ENCODE results near the gene KIAA0930.

Gene KIAA0930

DNA sequence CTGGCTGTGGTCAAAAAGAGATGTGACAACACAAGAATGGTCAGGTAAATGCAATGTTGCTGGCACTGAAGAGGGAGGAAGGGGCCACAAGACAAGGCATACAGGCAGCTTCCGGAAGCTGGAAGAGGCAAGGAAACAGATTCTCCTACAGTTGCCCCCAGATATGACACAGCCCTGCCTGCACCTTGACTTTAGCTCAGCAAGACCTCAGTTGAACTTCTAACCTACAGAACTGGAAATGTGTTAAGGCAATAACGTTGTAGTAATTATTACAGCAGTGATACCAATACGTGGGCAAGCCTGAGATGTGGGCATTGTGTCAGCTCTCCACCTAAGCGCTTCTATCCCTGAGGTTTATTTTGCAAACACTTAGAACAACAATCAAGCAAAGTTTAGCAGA lies 4.2 kb upstream of the KIAA0930 start:
- no peak for TF ChIP-seq EZH2 (IDR thresholded peaks at IDR 0.05; ENCODE audit: borderline replicate concordance, low read length)
- TF ChIP-seq, protein P1, sequence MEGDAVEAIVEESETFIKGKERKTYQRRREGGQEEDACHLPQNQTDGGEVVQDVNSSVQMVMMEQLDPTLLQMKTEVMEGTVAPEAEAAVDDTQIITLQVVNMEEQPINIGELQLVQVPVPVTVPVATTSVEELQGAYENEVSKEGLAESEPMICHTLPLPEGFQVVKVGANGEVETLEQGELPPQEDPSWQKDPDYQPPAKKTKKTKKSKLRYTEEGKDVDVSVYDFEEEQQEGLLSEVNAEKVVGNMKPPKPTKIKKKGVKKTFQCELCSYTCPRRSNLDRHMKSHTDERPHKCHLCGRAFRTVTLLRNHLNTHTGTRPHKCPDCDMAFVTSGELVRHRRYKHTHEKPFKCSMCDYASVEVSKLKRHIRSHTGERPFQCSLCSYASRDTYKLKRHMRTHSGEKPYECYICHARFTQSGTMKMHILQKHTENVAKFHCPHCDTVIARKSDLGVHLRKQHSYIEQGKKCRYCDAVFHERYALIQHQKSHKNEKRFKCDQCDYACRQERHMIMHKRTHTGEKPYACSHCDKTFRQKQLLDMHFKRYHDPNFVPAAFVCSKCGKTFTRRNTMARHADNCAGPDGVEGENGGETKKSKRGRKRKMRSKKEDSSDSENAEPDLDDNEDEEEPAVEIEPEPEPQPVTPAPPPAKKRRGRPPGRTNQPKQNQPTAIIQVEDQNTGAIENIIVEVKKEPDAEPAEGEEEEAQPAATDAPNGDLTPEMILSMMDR (IDR thresholded peaks at IDR 0.05; ENCODE audit: low read length): no peak
- no peaks in the 10 kb centered on the region for H3K27me3 ChIP-seq (ENCODE audit: insufficient read depth, low read length)
- no peaks in the 10 kb centered on the region for H3K36me3 ChIP-seq (ENCODE audit: insufficient read depth, low read length)
- no peak overlapping the region for H3K9ac ChIP-seq (ENCODE audit: low read length)
- no peak overlapping the region for H3K4me2 ChIP-seq (ENCODE audit: low read length)
- no peaks in the 10 kb centered on the region for H3F3A ChIP-seq (ENCODE audit: insufficient read depth, low read length)
- H3K27ac ChIP-seq (ENCODE audit: low read depth, low read length, poor library complexity, severe bottlenecking): no peak overlapping the region
- H3K9me2 ChIP-seq (ENCODE audit: low read depth, low read length): no peaks in the 10 kb centered on the region
- peaks cover 21% of the 10 kb centered on the region for H3K4me1 ChIP-seq (ENCODE audit: insufficient read depth, low read length, severe bottlenecking)
- no peak overlapping the region for H2AFZ ChIP-seq (ENCODE audit: low read length)
- no peaks in the 10 kb centered on the region for H3K79me2 ChIP-seq (ENCODE audit: insufficient read depth, low read length)
- no peaks in the 10 kb centered on the region for H3K9me3 ChIP-seq (ENCODE audit: low read length)
- no peaks in the 10 kb centered on the region for H4K20me1 ChIP-seq (ENCODE audit: insufficient read depth, low read length)
- H3K4me3 ChIP-seq (ENCODE audit: low read depth, low read length, poor library complexity, severe bottlenecking): no peak overlapping the region

DNA sequence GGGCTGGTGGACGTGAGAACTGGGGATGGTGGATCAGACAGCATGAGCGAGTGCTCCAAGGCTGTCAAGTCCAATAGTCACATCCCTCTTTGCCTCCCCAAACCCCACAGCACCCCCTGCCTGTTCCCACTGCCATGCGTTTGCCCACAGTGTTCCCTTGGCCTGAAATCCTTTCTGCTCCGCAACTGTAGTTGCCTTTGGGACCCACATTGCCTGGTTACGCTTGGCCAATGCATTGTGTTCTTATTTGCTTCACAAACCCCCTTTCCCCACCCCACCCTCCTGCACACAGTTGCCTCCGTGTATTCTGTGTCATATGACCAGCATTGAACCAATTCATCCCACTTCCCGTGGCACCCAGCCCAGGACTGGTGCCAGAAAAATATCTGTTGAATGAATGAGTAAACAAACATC lies 2.1 kb upstream of the KIAA0930 start:
- no peak overlapping the region for H3K4me2 ChIP-seq (ENCODE audit: low read length)
- H3K79me2 ChIP-seq (ENCODE audit: insufficient read depth, low read length): no peaks in the 10 kb centered on the region
- H3F3A ChIP-seq (ENCODE audit: insufficient read depth, low read length): no peaks in the 10 kb centered on the region
- no peak overlapping the region for H2AFZ ChIP-seq (ENCODE audit: low read length)
- H3K4me1 ChIP-seq (ENCODE audit: insufficient read depth, low read length, severe bottlenecking): peaks cover 15% of the 10 kb centered on the region
- H3K27ac ChIP-seq (ENCODE audit: low read depth, low read length, poor library complexity, severe bottlenecking): no peak overlapping the region
- no peak overlapping the region for H3K4me3 ChIP-seq (ENCODE audit: low read depth, low read length, poor library complexity, severe bottlenecking)
- no peaks in the 10 kb centered on the region for H3K27me3 ChIP-seq (ENCODE audit: insufficient read depth, low read length)
- peaks cover 9% of the 10 kb centered on the region; the same call in 1 of the 2 replicates for H3K36me3 ChIP-seq (ENCODE audit: insufficient read depth, low read length)
- H3K9me3 ChIP-seq (ENCODE audit: low read length): no peaks in the 10 kb centered on the region
- no peak overlapping the region for H3K9ac ChIP-seq (ENCODE audit: low read length)
- no peaks in the 10 kb centered on the region for H3K9me2 ChIP-seq (ENCODE audit: low read depth, low read length)
- TF ChIP-seq, protein P1 (IDR thresholded peaks at IDR 0.05; ENCODE audit: low read length): no peak
- no peaks in the 10 kb centered on the region for H4K20me1 ChIP-seq (ENCODE audit: insufficient read depth, low read length)

DNA sequence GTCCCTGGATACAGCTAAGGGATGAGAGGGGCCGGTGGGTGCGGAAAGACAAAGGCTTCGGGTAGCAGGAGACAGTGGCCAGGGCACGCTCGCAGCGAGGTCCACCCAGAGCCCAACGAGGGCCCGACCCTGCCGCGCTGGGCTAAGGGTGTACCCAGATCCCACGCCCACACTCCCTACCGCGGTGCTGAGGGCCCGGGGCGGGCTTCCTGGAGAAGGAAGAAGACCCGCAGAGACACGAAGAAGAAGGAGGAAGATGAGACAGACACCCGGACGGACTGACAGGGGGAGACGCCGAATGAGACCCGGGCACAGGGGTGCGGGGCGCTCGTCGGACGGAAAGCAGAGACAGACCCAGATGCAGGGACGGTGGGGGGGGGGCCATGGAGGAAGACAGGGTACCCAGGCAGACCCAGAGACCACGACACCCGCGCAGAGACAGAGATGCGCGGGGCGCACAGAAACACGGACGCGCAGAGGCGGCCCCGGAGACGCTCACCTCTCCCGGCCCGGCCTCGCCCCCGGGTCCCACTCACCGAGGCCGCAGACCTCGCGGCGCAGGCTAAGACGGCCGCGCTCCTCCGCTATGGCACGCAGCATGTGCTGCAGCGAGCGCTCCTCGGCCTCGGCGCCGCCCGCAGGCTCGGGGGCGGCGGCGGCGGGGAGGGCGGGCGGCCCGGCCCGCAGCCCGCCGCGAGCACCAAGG lies 437 bp downstream of the KIAA0930 start:
- Histone ChIP-seq H4K20me1 (ENCODE audit: insufficient read depth, low read length) (no peaks in the 10 kb centered on the region), H3K4me3 (ENCODE audit: low read depth, low read length, poor library complexity, severe bottlenecking) (peak overlapping the region; percentile 90), H3K4me1 (ENCODE audit: insufficient read depth, low read length, severe bottlenecking) (peaks cover 32% of the 10 kb centered on the region), H3K9ac (ENCODE audit: low read length) (peak overlapping the region; percentile 71), H3K27me3 (ENCODE audit: insufficient read depth, low read length) (no peaks in the 10 kb centered on the region), H2AFZ (ENCODE audit: low read length) (no peak overlapping the region), H3K27ac (ENCODE audit: low read depth, low read length, poor library complexity, severe bottlenecking) (no peak overlapping the region), H3K79me2 (ENCODE audit: insufficient read depth, low read length) (no peaks in the 10 kb centered on the region), H3F3A (ENCODE audit: insufficient read depth, low read length) (no peaks in the 10 kb centered on the region), H3K9me3 (ENCODE audit: low read length) (no peaks in the 10 kb centered on the region), H3K36me3 (ENCODE audit: insufficient read depth, low read length) (peaks cover 9% of the 10 kb centered on the region; the same call in 1 of the 2 replicates), H3K4me2 (ENCODE audit: low read length) (peak overlapping the region; percentile 98), H3K9me2 (ENCODE audit: low read depth, low read length) (no peaks in the 10 kb centered on the region)
- no peak for TF ChIP-seq EZH2 (IDR thresholded peaks at IDR 0.05; ENCODE audit: borderline replicate concordance, low read length)
- TF ChIP-seq, protein P1 (IDR thresholded peaks at IDR 0.05; ENCODE audit: low read length): no peak
